HepG2 (cell line): ENCODE data around the gene GP2. TPM values are rescaled to one million over a fixed set of nuclear protein-coding genes. Genes with fewer than 3 reads are reported as not detected.

Experiments used
- ATAC-seq: fragments of 200-7000 bp; cut with Tn5 transposase; 3 replicates; pipeline ENCODE4 v1.9.1; 2020; ENCODE audit warnings: mild to moderate bottlenecking, moderate library complexity
- BruUV-seq: library from RNA; stranded (reverse); fragments of 400-500 nt; replicated peaks from 2 replicates; lab custom pipeline; 2021; lab: Mats Ljungman, UMichigan
- CTCF ChIA-PET: fragments of 300-600 bp; formaldehyde crosslinking; extraction: SDS; loops from one replicate; lab custom pipeline; 2021; ENCODE audit warnings: low total read pairs, inconsistent platforms, low intra/inter-chr PET ratio; lab: Yijun Ruan, JAX
- POLR2A ChIA-PET: fragments of 350-600 bp; sonication (Branson Sonifier 250); formaldehyde crosslinking; loops from one replicate; lab custom pipeline; 2020; ENCODE audit warnings: antibody characterized with exemption, inconsistent platforms; lab: Yijun Ruan, JAX
- DNase-seq: peaks from one replicate; pipeline ENCODE4 v3.0.0-alpha.2; 2015; ENCODE audit warnings: low spot score
- FAIRE-seq: peaks from 3 replicates; lab custom pipeline; 2011; peaks lifted over from hg19 to GRCh38; lab: Jason Lieb, UNC
- H2AFZ ChIP-seq: one replicate; pipeline ENCODE4 v1.6.1; 2011; ENCODE audit warnings: low read length, inconsistent platforms
- H3K27ac ChIP-seq: fragments of 300-600 bp; 3 replicates; pipeline ENCODE4 v1.8.0; 2011; ENCODE audit warnings: mixed run types, mild to moderate bottlenecking, mixed read lengths, low read length, inconsistent platforms; ENCODE audit not compliant: insufficient read depth; ENCODE audit errors: extremely low read length
- H3K27me3 ChIP-seq, 2 experiments: fragments of 200-600 bp in 1 of 2; 2 replicates in 1 of 2; 3 replicates in 1 of 2; pipeline versions ENCODE4 v1.6.0 to v1.8.0; 2011; ENCODE audit warnings: low read length in 2 of 2, mild to moderate bottlenecking in 2 of 2, moderate library complexity in 2 of 2, inconsistent platforms in 1 of 2; ENCODE audit not compliant: insufficient read depth in 2 of 2, control insufficient read depth in 1 of 2
- H3K36me3 ChIP-seq, 2 experiments: fragments of 200-600 bp in 1 of 2; replicated peaks in 1 of 2; 2 replicates in 1 of 2; 3 replicates in 1 of 2; pipeline versions ENCODE4 v1.5.1 to v1.8.0; 2011; ENCODE audit warnings: low read length in 2 of 2, inconsistent platforms in 1 of 2; ENCODE audit not compliant: insufficient read depth in 2 of 2, control insufficient read depth in 1 of 2
- H3K4me1 ChIP-seq: 2 replicates; pipeline ENCODE4 v1.5.1; 2012; ENCODE audit warnings: low read length, inconsistent platforms; ENCODE audit not compliant: insufficient read depth
- H3K4me2 ChIP-seq: 2 replicates; pipeline ENCODE4 v1.6.0; 2011; ENCODE audit warnings: low read depth, low read length, inconsistent platforms
- H3K4me3 ChIP-seq, 3 experiments: fragments of 200-600 bp in 1 of 3; sonication (generic), shearing (Covaris generic) in 1 of 3; replicated peaks in 1 of 3; 2 replicates each; pipeline ENCODE4 v1.5.1; 2011 to 2016; ENCODE audit warnings: low read length in 3 of 3, inconsistent platforms in 2 of 3, low read depth in 2 of 3, mild to moderate bottlenecking in 2 of 3, control low read depth in 1 of 3, mixed read lengths in 1 of 3; ENCODE audit not compliant: insufficient read depth in 1 of 3
- H3K79me2 ChIP-seq: one replicate; pipeline ENCODE4 v1.6.1; 2011; ENCODE audit warnings: low read length, inconsistent platforms; ENCODE audit not compliant: insufficient read depth
- H3K9ac ChIP-seq: 2 replicates; pipeline ENCODE4 v1.6.0; 2011; ENCODE audit warnings: mild to moderate bottlenecking, low read depth, low read length, inconsistent platforms; ENCODE audit not compliant: insufficient read depth
- H3K9me3 ChIP-seq: 2 replicates; pipeline ENCODE4 v1.5.1; 2012; ENCODE audit warnings: mild to moderate bottlenecking, low read length
- H4K20me1 ChIP-seq: 2 replicates; pipeline ENCODE4 v1.6.0; 2011; ENCODE audit warnings: inconsistent platforms, mild to moderate bottlenecking, low read length, moderate library complexity; ENCODE audit not compliant: insufficient read depth
- ATF1 ChIP-seq: IDR thresholded peaks from 2 replicates; pipeline ENCODE4 v1.6.1; 2016; ENCODE audit warnings: mild to moderate bottlenecking, control low read depth
- CC2D1A ChIP-seq: sonication (generic); formaldehyde crosslinking; IDR thresholded peaks from 2 replicates; pipeline ENCODE4 v1.8.1; 2023; ENCODE audit warnings: mild to moderate bottlenecking, missing genetic modification reagents
- ERF ChIP-seq: IDR thresholded peaks from 2 replicates; pipeline ENCODE4 v1.6.1; 2018; ENCODE audit warnings: missing biosample characterization, missing genetic modification reagents
- MATR3 ChIP-seq: sonication (generic); formaldehyde crosslinking; IDR thresholded peaks from 2 replicates; pipeline ENCODE4 v1.4.0; 2020; ENCODE audit warnings: missing genetic modification reagents
- NONO ChIP-seq, 2 experiments: fragments of 450-650 bp in 1 of 2; sonication (generic) in 1 of 2; formaldehyde crosslinking in 1 of 2; IDR thresholded peaks in 1 of 2; conservative IDR thresholded peaks in 1 of 2; 2 replicates each; pipeline versions ENCODE4 v1.6.1 to v1.8.0; 2017 to 2022; ENCODE audit warnings: mild to moderate bottlenecking in 1 of 2, missing genetic modification reagents in 1 of 2, moderate library complexity in 1 of 2
- PHB2 ChIP-seq: fragments of 450-650 bp; IDR thresholded peaks from 2 replicates; pipeline ENCODE4 v1.6.1; 2018; ENCODE audit not compliant: partially characterized antibody
- PLRG1 ChIP-seq: fragments of 450-650 bp; conservative IDR thresholded peaks from 2 replicates; pipeline ENCODE4 v1.6.1; 2016
- RORA ChIP-seq: sonication (generic); formaldehyde crosslinking; IDR thresholded peaks from 2 replicates; pipeline ENCODE4 v1.5.0; 2020; ENCODE audit warnings: mild to moderate bottlenecking, missing genetic modification reagents, moderate library complexity
- SP1 ChIP-seq, 2 experiments: fragments of 450-650 bp in 1 of 2; sonication (generic) in 1 of 2; formaldehyde crosslinking in 1 of 2; IDR thresholded peaks; 2 replicates each; pipeline versions ENCODE4 v1.4.0 to v1.6.1; 2016 to 2020; ENCODE audit warnings: missing genetic modification reagents in 1 of 2
- SRY ChIP-seq: sonication (generic); formaldehyde crosslinking; IDR thresholded peaks from 2 replicates; pipeline ENCODE4 v1.8.0; 2022; ENCODE audit warnings: mild to moderate bottlenecking, missing genetic modification reagents
- ZHX1 ChIP-seq: sonication (generic); formaldehyde crosslinking; IDR thresholded peaks from 2 replicates; pipeline ENCODE4 v1.8.1; 2022; ENCODE audit warnings: low read depth, mild to moderate bottlenecking, missing genetic modification reagents
- ZNF282 ChIP-seq: fragments of 450-650 bp; IDR thresholded peaks from 2 replicates; pipeline ENCODE4 v1.6.1; 2018; ENCODE audit not compliant: partially characterized antibody
- ZNF333 ChIP-seq: sonication (generic); formaldehyde crosslinking; IDR thresholded peaks from 2 replicates; pipeline ENCODE4 v1.4.0; 2020; ENCODE audit warnings: mild to moderate bottlenecking, missing genetic modification reagents, borderline replicate concordance
- ZNF691 ChIP-seq: sonication (generic); formaldehyde crosslinking; IDR thresholded peaks from 2 replicates; pipeline ENCODE4 v1.4.0; 2020; ENCODE audit warnings: missing genetic modification reagents, low read depth, mild to moderate bottlenecking, borderline replicate concordance
- ZNF839 ChIP-seq: sonication (generic); formaldehyde crosslinking; IDR thresholded peaks from 2 replicates; pipeline ENCODE4 v1.4.0; 2020; ENCODE audit warnings: missing genetic modification reagents, mild to moderate bottlenecking, borderline replicate concordance
- WGBS: methylation state at CpG from one replicate; pipeline ENCODE4 v1.1.6; 2017; ENCODE audit warnings: low lambda C conversion rate; 5-methylcytosine and 5-hydroxymethylcytosine counted together
- in situ Hi-C: cut with HindIII; loops from 2 replicates; pipeline ENCODE4 v1.10.0; 2017; ENCODE audit warnings: low pct_unique_long_range_greater_than_20kb; ENCODE audit not compliant: extremely low pct_ligation_motif_present
- intact Hi-C: fragments of 100-400 bp; cut with micrococcal nuclease; formaldehyde crosslinking; loops from one replicate; pipeline ENCODE4 v1.10.0; 2022; ENCODE audit not compliant: unreplicated experiment
- polyA plus RNA-seq, 8 experiments: library from polyadenylated mRNA; depleted of rRNA in 3 of 8; stranded (reverse) in 7 of 8; unstranded in 1 of 8; fragments of >200 nt; fragmentation: Illumina TruSeq in 4 of 8; extraction: Trizol in 4 of 8; gene quantifications; 2 replicates each; pipeline versions ENCODE4 v1.2.1 to v1.2.3, GENCODE V29; 2011 to 2016; ENCODE audit warnings: low read depth in 4 of 8, missing spikeins in 1 of 8, mixed read lengths in 1 of 8; ENCODE audit not compliant: insufficient read depth in 1 of 8
- total RNA-seq, 5 experiments: library from RNA; depleted of rRNA; stranded (reverse); fragments of >200 nt; fragmentation: Illumina TruSeq; extraction: Trizol; gene quantifications; 2 replicates each; pipeline ENCODE4 v1.2.3, GENCODE V29; 2016; ENCODE audit warnings: low read depth in 1 of 5
- TF ChIP-seq, protein P1 (sequence below): fragments of 450-650 bp; IDR thresholded peaks from 2 replicates; pipeline ENCODE4 v1.6.1; 2017

GP2 gene
- total and polyA plus RNA-seq, 2 of the 13 experiments (the other 11 are each of a cell fraction or from before 2014, with no cell fraction given): 0.15 to 0.69 TPM

GRCh38 chr16:20298452-20298851 is 28.9 kb downstream of the GP2 start:
- in situ Hi-C loops: no loop called here
- Histone ChIP-seq H2AFZ (no peak overlapping the region), H4K20me1 (no peaks in the 10 kb centered on the region), H3K27me3 (peaks cover 2 to 11% of the 10 kb centered on the region in 2 experiments; a peak in 2 of 5 replicates), H3K4me2 (no peak overlapping the region), H3K4me1 (no peaks in the 10 kb centered on the region), H3K36me3 (no peaks in the 10 kb centered on the region), H3K9me3 (no peaks in the 10 kb centered on the region), H3K4me3 (no peak overlapping the region), H3K9ac (no peak overlapping the region), H3K27ac (no peak overlapping the region), H3K79me2 (no peaks in the 10 kb centered on the region)
- DNase-seq: no peak
- ATAC-seq: no peak
- TF ChIP-seq PLRG1 (peak; percentile 96; the same call in 1 of the 2 replicates), ZHX1 (CRISPR knock-in tag) (no peak), RORA (CRISPR knock-in tag) (no peak), ERF (no peak), SP1 (IDR thresholded peaks at IDR 0.05) (0 out of 2 replicates have a peak, but pooled peaks have one; percentile 16), SP1 (CRISPR knock-in tag; IDR thresholded peaks at IDR 0.05) (no peak), MATR3 (CRISPR knock-in tag) (no peak), CC2D1A (no peak), ZNF333 (CRISPR knock-in tag) (no peak), PHB2 (peak; percentile 91), ZNF839 (CRISPR knock-in tag) (no peak), NONO (IDR thresholded peaks at IDR 0.05) (0 out of 2 replicates have a peak, but pooled peaks have one; percentile 66), NONO (CRISPR knock-in tag; conservative IDR thresholded peaks at IDR 0.05) (no peak), SRY (no peak), ZNF691 (CRISPR knock-in tag) (no peak), ATF1 (CRISPR knock-in tag) (no peak), ZNF282 (peak; percentile 74)
- TF ChIP-seq, protein P1, sequence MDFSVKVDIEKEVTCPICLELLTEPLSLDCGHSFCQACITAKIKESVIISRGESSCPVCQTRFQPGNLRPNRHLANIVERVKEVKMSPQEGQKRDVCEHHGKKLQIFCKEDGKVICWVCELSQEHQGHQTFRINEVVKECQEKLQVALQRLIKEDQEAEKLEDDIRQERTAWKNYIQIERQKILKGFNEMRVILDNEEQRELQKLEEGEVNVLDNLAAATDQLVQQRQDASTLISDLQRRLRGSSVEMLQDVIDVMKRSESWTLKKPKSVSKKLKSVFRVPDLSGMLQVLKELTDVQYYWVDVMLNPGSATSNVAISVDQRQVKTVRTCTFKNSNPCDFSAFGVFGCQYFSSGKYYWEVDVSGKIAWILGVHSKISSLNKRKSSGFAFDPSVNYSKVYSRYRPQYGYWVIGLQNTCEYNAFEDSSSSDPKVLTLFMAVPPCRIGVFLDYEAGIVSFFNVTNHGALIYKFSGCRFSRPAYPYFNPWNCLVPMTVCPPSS: 0 out of 2 replicates have a peak, but pooled peaks have one; percentile 75
- FAIRE-seq: no peak
- BruUV-seq: no TSS peak
- 7% methylated on average over 5 of the region's 5 CpGs for WGBS
- ChIA-PET POLR2A (no interaction called here), CTCF (interaction anchor here (1.0 to 4.1 kb wide), 2 partner anchors 391 to 399 kb away, joined by 5 to 71 read pairs; no protein-coding TSS in a partner anchor)
- intact Hi-C loops: no loop called here
